Upper lobe of left lung (tissue), 6 donors: ENCODE results near the gene ZIC1. TPM values are rescaled to one million over a fixed set of nuclear protein-coding genes. Genes with fewer than 3 reads are reported as not detected.

Source experiments
- ATAC-seq, 2 donors: fragments of 200-7000 bp; cut with Tn5 transposase; one replicate each; pipeline ENCODE4 v1.9.1; 2022; ENCODE audit warnings: mild to moderate bottlenecking in 2 of 2, moderate library complexity in 2 of 2; ENCODE audit not compliant: low FRiP score in 2 of 2
- DNase-seq, 2 donors: peaks; one replicate each; pipeline ENCODE4 v3.0.0-alpha.2; 2019 to 2020
- H3K27ac ChIP-seq, 4 donors: fragments of 200-600 bp; sonication (generic); one replicate each; pipeline ENCODE4 v1.5.1; 2016 to 2019
- H3K27me3 ChIP-seq, 4 donors: fragments of 200-600 bp; sonication (generic); one replicate each; pipeline ENCODE4 v1.5.1; 2017 to 2019
- H3K36me3 ChIP-seq, 4 donors: fragments of 200-600 bp; sonication (generic); one replicate each; pipeline ENCODE4 v1.5.1; 2016 to 2019
- H3K4me1 ChIP-seq, 4 donors: fragments of 200-600 bp; sonication (generic); one replicate each; pipeline ENCODE4 v1.5.1; 2018 to 2019
- H3K4me3 ChIP-seq, 4 donors: fragments of 200-600 bp; sonication (generic); one replicate each; pipeline ENCODE4 v1.5.1; 2017 to 2019; ENCODE audit warnings: mild to moderate bottlenecking in 2 of 4, moderate library complexity in 1 of 4
- H3K9me3 ChIP-seq, 4 donors: fragments of 200-600 bp; sonication (generic); one replicate each; pipeline ENCODE4 v1.5.1; 2018 to 2019
- CTCF ChIP-seq, 6 experiments: fragments of 450-650 bp in 4 of 6; fragments of 200-600 bp in 2 of 6; sonication (generic) in 2 of 6; IDR thresholded peaks; one replicate each; pipeline ENCODE4 v1.5.1; 2016 to 2019; ENCODE audit warnings: antibody characterized with exemption in 6 of 6
- EP300 ChIP-seq, 4 donors: sonication (generic); formaldehyde crosslinking; IDR thresholded peaks; one replicate each; pipeline ENCODE4 v1.5.1; 2017; ENCODE audit warnings: antibody characterized with exemption in 4 of 4, control low read depth in 2 of 4
- POLR2A ChIP-seq, 4 donors: fragments of 450-650 bp; IDR thresholded peaks; one replicate each; pipeline ENCODE4 v1.5.1; 2016 to 2017; ENCODE audit warnings: antibody characterized with exemption in 4 of 4, mild to moderate bottlenecking in 2 of 4
- POLR2AphosphoS5 ChIP-seq, 2 donors: sonication (generic); formaldehyde crosslinking; IDR thresholded peaks; one replicate each; pipeline ENCODE4 v1.5.1; 2017; ENCODE audit warnings: antibody characterized with exemption in 2 of 2
- WGBS, 2 donors: methylation state at CpG; one replicate each; pipeline ENCODE4 v1.1.5; 2017 to 2018; 5-methylcytosine and 5-hydroxymethylcytosine counted together
- total RNA-seq, 6 donors: library from RNA; depleted of rRNA in 4 of 6; stranded (reverse); fragments of >200 nt in 4 of 6; gene quantifications; one replicate each; pipeline versions ENCODE4 v1.1.0 to v1.2.1, GENCODE V29; 2016 to 2021
- donor health status: DM: no; HTN: no; CAD: no; lungs with moderate emphysema.
- donor health status: DM: no; HTN: yes; CAD: no; lungs with severe emphysema.

ZIC1 gene
- total RNA-seq, 6 donors from 2014 or later: not detected

- Histone ChIP-seq H3K36me3 (no peaks in the 10 kb centered on the region), H3K4me1 (peaks cover 10 to 15% (median 12%) of the 10 kb centered on the region in 4 donors), H3K9me3 (peaks cover 0 to 3% (median 0%) of the 10 kb centered on the region in 4 donors), H3K27me3 (peaks cover 0 to 58% (median 35%) of the 10 kb centered on the region in 4 donors), H3K4me3 (no peak overlapping the region), H3K27ac (no peak overlapping the region)
- DNase-seq: no peak
- TF ChIP-seq POLR2AphosphoS5 (IDR thresholded peaks at IDR 0.05): no peak
- TF ChIP-seq CTCF (IDR thresholded peaks at IDR 0.05): no peak
- no peak for TF ChIP-seq EP300 (IDR thresholded peaks at IDR 0.05)
- TF ChIP-seq POLR2A (IDR thresholded peaks at IDR 0.05): no peak
- no peak for ATAC-seq
- 30 to 33% methylated on average over 4 of the region's 4 CpGs for WGBS, 2 donors
These were observed 9.2 kb downstream of the ZIC1 start for GRCh38 chr3:147418371-147418781.

- no peak for TF ChIP-seq CTCF (IDR thresholded peaks at IDR 0.05)
- no peak for TF ChIP-seq POLR2AphosphoS5 (IDR thresholded peaks at IDR 0.05)
- TF ChIP-seq EP300 (IDR thresholded peaks at IDR 0.05): no peak
- TF ChIP-seq POLR2A (IDR thresholded peaks at IDR 0.05): no peak
- Histone ChIP-seq H3K4me1 (peaks cover 7 to 12% (median 10%) of the 10 kb centered on the region in 4 donors), H3K27me3 (peaks cover 0 to 63% (median 36%) of the 10 kb centered on the region in 4 donors), H3K9me3 (peaks cover 0 to 3% (median 0%) of the 10 kb centered on the region in 4 donors), H3K4me3 (peak overlapping the region in 3 of 4 donors; percentile 4 to 22 (median 20)), H3K36me3 (no peaks in the 10 kb centered on the region), H3K27ac (no peak overlapping the region)
- ATAC-seq (peak in 1 of 2 donors; percentile 49), DNase-seq (peak in 1 of 2 donors; percentile 87)
- 7 to 8% methylated on average over 20 to 50 of the region's 54 CpGs for WGBS, 2 donors
These were observed 9.9 kb downstream of the ZIC1 start for GRCh38 chr3:147418808-147419701.

DNA sequence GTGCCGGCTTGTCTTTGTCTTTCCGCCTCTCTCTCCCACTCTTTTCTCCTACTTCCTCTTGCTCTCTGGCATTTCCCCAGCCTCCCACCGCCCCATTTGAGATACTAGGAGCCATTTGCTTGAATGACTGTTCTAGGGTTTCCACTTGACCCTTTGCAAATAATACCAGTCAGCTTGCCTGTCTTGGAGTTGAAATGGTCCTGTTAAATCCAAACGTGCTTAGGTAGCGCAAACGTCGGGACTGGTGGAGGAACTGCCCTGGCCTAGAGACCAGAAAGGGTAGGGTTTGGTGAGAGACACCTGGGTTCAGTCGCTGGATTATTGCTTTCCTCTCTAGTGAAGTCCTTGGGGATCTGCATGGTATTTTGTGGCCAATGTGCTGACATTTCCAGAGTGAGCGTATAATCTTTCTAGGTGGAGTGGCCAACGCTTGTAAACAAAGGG is 10.6 kb downstream of the ZIC1 start:
- Histone ChIP-seq H3K9me3 (peaks cover 0 to 3% (median 0%) of the 10 kb centered on the region in 4 donors), H3K27me3 (peaks cover under 1 to 66% (median 39%) of the 10 kb centered on the region in 4 donors), H3K4me3 (no peak overlapping the region), H3K36me3 (no peaks in the 10 kb centered on the region), H3K27ac (no peak overlapping the region), H3K4me1 (peaks cover 7 to 12% (median 10%) of the 10 kb centered on the region in 4 donors)
- no peak for DNase-seq
- no peak for TF ChIP-seq POLR2A (IDR thresholded peaks at IDR 0.05)
- ATAC-seq: no peak
- WGBS, 2 donors: 25 to 26% methylated on average over 10 of the region's 10 CpGs

DNA sequence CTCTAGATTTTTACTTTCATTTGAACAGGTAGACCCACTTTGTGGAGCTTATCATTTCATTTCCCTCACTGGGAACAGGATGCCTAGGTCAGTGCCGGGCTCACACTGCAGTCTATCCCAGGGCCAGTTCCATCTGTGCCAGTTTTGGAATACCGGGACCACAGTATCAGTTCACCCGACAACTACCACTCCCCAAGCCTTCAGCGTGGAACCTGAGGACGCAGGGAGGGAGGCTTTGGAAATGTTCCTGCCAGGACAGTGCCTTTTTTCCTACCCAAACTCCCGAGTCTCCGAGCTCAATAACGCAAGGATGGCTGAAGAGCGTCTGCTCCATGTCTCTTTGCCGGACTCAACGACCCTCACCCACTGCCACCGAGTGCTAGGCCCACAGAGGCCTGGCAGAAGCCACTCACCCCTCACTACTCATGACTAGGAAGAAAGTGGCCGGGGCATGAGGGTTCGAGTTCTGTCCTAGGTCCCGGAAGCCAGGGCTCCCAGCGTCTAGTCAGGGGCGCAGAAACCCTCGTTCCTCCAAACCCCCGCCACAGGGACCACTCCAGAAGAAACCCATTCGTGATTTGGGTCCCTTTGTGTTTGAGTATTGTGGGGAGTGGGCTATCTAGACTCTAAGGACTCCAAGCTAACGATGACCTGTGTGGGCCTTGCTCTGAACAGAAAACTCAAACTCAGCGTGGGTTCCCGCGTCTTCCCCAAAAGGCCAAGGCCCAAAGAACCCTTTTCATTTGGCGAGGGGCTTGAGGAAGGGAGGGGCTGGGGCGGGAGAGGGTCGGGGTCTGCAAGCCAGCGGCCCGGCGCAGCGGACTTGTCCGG is 11.4 kb downstream of the ZIC1 start:
- no peak overlapping the region for H3K27ac ChIP-seq
- no peaks in the 10 kb centered on the region for H3K36me3 ChIP-seq
- ATAC-seq: peak in 1 of 2 donors; percentile 45

GRCh38 chr3:147421184-147421912 is 12.2 kb downstream of the ZIC1 start:
- Histone ChIP-seq H3K27ac (no peak overlapping the region), H3K4me3 (no peak overlapping the region), H3K9me3 (peaks cover 0 to 3% (median 0%) of the 10 kb centered on the region in 4 donors), H3K4me1 (peaks cover 7 to 12% (median 10%) of the 10 kb centered on the region in 4 donors), H3K36me3 (no peaks in the 10 kb centered on the region), H3K27me3 (peaks cover 1 to 62% (median 39%) of the 10 kb centered on the region in 4 donors)
- ATAC-seq (peak; percentile 14 to 63), DNase-seq (peak in 1 of 2 donors; percentile 75)
- 8 to 19% methylated on average over 3 to 33 of the region's 53 CpGs for WGBS, 2 donors
- no peak for TF ChIP-seq CTCF (IDR thresholded peaks at IDR 0.05)
- no peak for TF ChIP-seq POLR2AphosphoS5 (IDR thresholded peaks at IDR 0.05)

More for the DNA sequence above, 11.4 kb downstream of the ZIC1 start:
- DNase-seq: no peak
- 22 to 25% methylated on average over 6 to 29 of the region's 32 CpGs for WGBS, 2 donors
- TF ChIP-seq EP300 (IDR thresholded peaks at IDR 0.05): no peak
- Histone ChIP-seq H3K4me1 (peaks cover 7 to 12% (median 10%) of the 10 kb centered on the region in 4 donors), H3K9me3 (peaks cover 0 to 3% (median 0%) of the 10 kb centered on the region in 4 donors), H3K4me3 (no peak overlapping the region), H3K27me3 (peaks cover 1 to 62% (median 39%) of the 10 kb centered on the region in 4 donors)
